ENCODE data around the gene USP21. TPM values are rescaled to one million over a fixed set of nuclear protein-coding genes. Genes with fewer than 3 reads are reported as not detected.

The USP21 gene
- total RNA-seq, 2 experiments from 2014 or later, result 44.4 to 45.6 TPM

DNA sequence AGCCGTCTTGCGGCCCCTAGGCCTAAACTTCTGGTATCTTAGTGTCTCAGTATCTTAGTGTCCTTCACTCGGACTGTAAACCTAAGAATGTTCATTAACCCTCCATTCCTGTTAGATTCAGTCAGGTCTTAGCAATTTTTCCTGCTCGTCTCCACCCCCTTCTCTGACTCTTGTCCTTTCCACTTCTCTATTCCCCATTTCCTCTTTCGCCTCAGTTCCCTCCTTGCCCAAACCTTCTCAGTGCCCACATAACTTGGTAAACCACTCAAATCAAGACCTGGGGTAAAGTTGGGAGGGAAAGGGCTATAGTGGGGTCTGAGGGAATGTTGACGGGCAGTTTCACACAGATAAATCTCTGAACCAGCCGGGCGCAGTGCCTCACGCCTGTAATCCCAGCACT lies 55.1 kb downstream of the USP21 start:
- Mint-ChIP-seq H3K4me1 (ENCODE audit: low read depth) (peaks cover 51% of the 10 kb centered on the region), H3K27ac (no peak overlapping the region), H3K36me3 (ENCODE audit: low read depth) (peaks cover 56% of the 10 kb centered on the region), H3K9me3 (no peaks in the 10 kb centered on the region), H3K27me3 (no peaks in the 10 kb centered on the region), H3K4me3 (no peak overlapping the region)
- H3K4me1 ChIP-seq (ENCODE audit: insufficient read depth, low read length), result peaks cover 44% of the 10 kb centered on the region
- H3K9me3 ChIP-seq (ENCODE audit: control insufficient read depth in 1 of 2, insufficient read depth in 1 of 2, low read length in 2 of 2), result no peaks in the 10 kb centered on the region
- no peak overlapping the region for H3K27ac ChIP-seq (ENCODE audit: low read depth in 1 of 2, low read length in 2 of 2)
- TF ChIP-seq, protein P1, sequence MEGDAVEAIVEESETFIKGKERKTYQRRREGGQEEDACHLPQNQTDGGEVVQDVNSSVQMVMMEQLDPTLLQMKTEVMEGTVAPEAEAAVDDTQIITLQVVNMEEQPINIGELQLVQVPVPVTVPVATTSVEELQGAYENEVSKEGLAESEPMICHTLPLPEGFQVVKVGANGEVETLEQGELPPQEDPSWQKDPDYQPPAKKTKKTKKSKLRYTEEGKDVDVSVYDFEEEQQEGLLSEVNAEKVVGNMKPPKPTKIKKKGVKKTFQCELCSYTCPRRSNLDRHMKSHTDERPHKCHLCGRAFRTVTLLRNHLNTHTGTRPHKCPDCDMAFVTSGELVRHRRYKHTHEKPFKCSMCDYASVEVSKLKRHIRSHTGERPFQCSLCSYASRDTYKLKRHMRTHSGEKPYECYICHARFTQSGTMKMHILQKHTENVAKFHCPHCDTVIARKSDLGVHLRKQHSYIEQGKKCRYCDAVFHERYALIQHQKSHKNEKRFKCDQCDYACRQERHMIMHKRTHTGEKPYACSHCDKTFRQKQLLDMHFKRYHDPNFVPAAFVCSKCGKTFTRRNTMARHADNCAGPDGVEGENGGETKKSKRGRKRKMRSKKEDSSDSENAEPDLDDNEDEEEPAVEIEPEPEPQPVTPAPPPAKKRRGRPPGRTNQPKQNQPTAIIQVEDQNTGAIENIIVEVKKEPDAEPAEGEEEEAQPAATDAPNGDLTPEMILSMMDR (IDR thresholded peaks at IDR 0.05), result no peak
- H3K36me3 ChIP-seq (ENCODE audit: insufficient read depth, low read length), result peaks cover 54% of the 10 kb centered on the region
- no peak for ATAC-seq (ENCODE audit: poor library complexity)
- H3K27me3 ChIP-seq (ENCODE audit: control insufficient read depth in 1 of 2, insufficient read depth in 2 of 2, low read length in 2 of 2), result no peaks in the 10 kb centered on the region
- ChIA-PET CTCF (no interaction called here), POLR2A (no interaction called here)
- DNase-seq, result no peak
- no peak overlapping the region for H3K4me3 ChIP-seq (ENCODE audit: low read length)
- intact Hi-C loops (cut with DNase I, micrococcal nuclease), result loop anchor here in 1 of 2 experiments (5.0 kb wide), 1 partner anchor 168 kb away; no protein-coding TSS in a partner anchor

DNA sequence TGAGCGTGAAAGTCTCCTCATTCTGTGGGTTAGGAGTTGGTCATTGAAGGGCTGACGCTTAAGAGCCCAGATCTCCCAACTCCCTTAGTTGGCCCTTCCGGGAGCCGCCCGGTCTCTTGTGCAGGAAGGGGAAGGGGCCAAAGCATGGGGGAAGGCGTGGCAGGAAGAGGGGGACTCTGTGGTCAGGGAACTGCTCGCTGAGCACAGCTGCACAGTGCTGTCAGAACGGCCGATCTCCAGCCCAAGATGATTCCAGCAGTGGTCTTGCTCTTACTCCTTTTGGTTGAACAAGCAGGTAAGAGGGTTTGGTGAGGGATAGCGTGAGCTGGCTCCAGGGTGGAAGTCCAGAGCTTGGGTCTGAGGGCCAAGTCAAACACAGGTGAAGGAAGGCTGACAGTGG lies 55.8 kb downstream of the USP21 start, which contains the start of gene FCER1G:
Gene FCER1G, plus strand, starts transcription at position 220 of the 400 bp plus-strand sequence. Its CDS starts 27 bp downstream, at position 247.
- H3K27ac ChIP-seq (ENCODE audit: low read depth in 1 of 2, low read length in 2 of 2), result no peak within 1 kb of the TSS
- H3K4me1 ChIP-seq (ENCODE audit: insufficient read depth, low read length), result peaks cover 41% of the 10 kb centered on the region
- intact Hi-C loops (cut with DNase I, micrococcal nuclease), result no loop called here
- Mint-ChIP-seq H3K4me3 (no peak within 1 kb of the TSS), H3K9me3 (no peaks in the 10 kb centered on the region), H3K27ac (peak within 1 kb of the TSS; percentile 44), H3K4me1 (ENCODE audit: low read depth) (peaks cover 51% of the 10 kb centered on the region), H3K27me3 (no peaks in the 10 kb centered on the region), H3K36me3 (ENCODE audit: low read depth) (peaks cover 49% of the 10 kb centered on the region)
- DNase-seq (peak in 2 of 14 experiments; percentile 51 to 62), ATAC-seq (ENCODE audit: poor library complexity) (no peak)
- ChIA-PET CTCF (interaction anchor here (1.2 kb wide), 1 partner anchor 10 kb away, joined by 3 read pairs; the partner anchor contains the start of gene TOMM40L), POLR2A (interaction anchor here (0.8 to 3.0 kb wide), 2 partner anchors 11 to 13 kb away, joined by 3 to 20 read pairs; partner anchors contain the start of genes NDUFS2 and TOMM40L)
- no peaks in the 10 kb centered on the region for H3K9me3 ChIP-seq (ENCODE audit: control insufficient read depth in 1 of 2, insufficient read depth in 1 of 2, low read length in 2 of 2)
- H3K27me3 ChIP-seq (ENCODE audit: control insufficient read depth in 1 of 2, insufficient read depth in 2 of 2, low read length in 2 of 2), result no peaks in the 10 kb centered on the region
- peaks cover 47% of the 10 kb centered on the region for H3K36me3 ChIP-seq (ENCODE audit: insufficient read depth, low read length)
- peak within 1 kb of the TSS; percentile 40 for H3K4me3 ChIP-seq (ENCODE audit: low read length)
- TF ChIP-seq, protein P1 (IDR thresholded peaks at IDR 0.05), result no peak

Other genes starting within 250 kb of the USP21 start
- not detected for gene ITLN2, start 204.7 kb upstream of the USP21 start, total RNA-seq
- 10 to 100 TPM; 15.2 to 16.2 TPM for gene F11R, start 138.3 kb upstream of the USP21 start, total RNA-seq
- gene TSTD1, start 120.5 kb upstream of the USP21 start, total RNA-seq, result 10 to 100 TPM; 38.0 to 40.3 TPM
- 10 to 100 TPM; 93.5 to 99.1 TPM for gene USF1, start 113.5 kb upstream of the USP21 start, total RNA-seq
- gene ARHGAP30, start 89.6 kb upstream of the USP21 start, total RNA-seq, result 10 to 100 TPM; 76.6 to 78.9 TPM
- gene NECTIN4, start 69.9 kb upstream of the USP21 start, total RNA-seq, result under 1 TPM; 0.22 TPM
- gene KLHDC9, start 61.1 kb upstream of the USP21 start, total RNA-seq, result under 1 TPM in 1 of 2 experiments, not detected in 1; 0.41 TPM
- gene PFDN2, start 41.5 kb upstream of the USP21 start, total RNA-seq, result 10 to 100 TPM; 46.2 to 57.7 TPM
- 10 to 100 TPM; 15.9 to 18.0 TPM for gene NIT1, start 41.4 kb upstream of the USP21 start, total RNA-seq
- 10 to 100 TPM; 35.5 to 36.6 TPM for gene DEDD, start 26.8 kb upstream of the USP21 start, total RNA-seq
- 10 to 100 TPM; 96.6 to 97.8 TPM for gene UFC1, start 5.5 kb upstream of the USP21 start, total RNA-seq
- 10 to 100 TPM; 28.6 to 31.5 TPM for gene PPOX, start 6.9 kb downstream of the USP21 start, total RNA-seq
- gene B4GALT3, start 18.0 kb downstream of the USP21 start, total RNA-seq, result 10 to 100 TPM; 40.8 to 44.3 TPM
- gene ADAMTS4, start 39.6 kb downstream of the USP21 start, total RNA-seq, result under 1 TPM; 0.28 to 0.60 TPM
- gene NDUFS2, start 42.9 kb downstream of the USP21 start, total RNA-seq, result 10 to 100 TPM; 49.9 to 55.7 TPM
- 1 to 10 TPM; 2.0 TPM for gene FCER1G, start 55.8 kb downstream of the USP21 start, total RNA-seq
- not detected for gene APOA2, start 64.1 kb downstream of the USP21 start, total RNA-seq
- 1 to 10 TPM; 3.2 to 4.1 TPM for gene TOMM40L, start 66.6 kb downstream of the USP21 start, total RNA-seq
- gene NR1I3, start 78.7 kb downstream of the USP21 start, total RNA-seq, result not detected
- gene PCP4L1, start 99.2 kb downstream of the USP21 start, total RNA-seq, result not detected
- gene MPZ, start 150.5 kb downstream of the USP21 start, total RNA-seq, result 1 to 10 TPM; 3.1 to 3.2 TPM
- 10 to 100 TPM; 33.0 to 37.2 TPM for gene SDHC, start 154.9 kb downstream of the USP21 start, total RNA-seq
- not detected for gene CFAP126, start 208.4 kb downstream of the USP21 start, total RNA-seq

Data from CD4-positive, alpha-beta T cell (primary cell).